WTC11 (cell line): ENCODE data around the gene LCA5L. TPM values are rescaled to one million over a fixed set of nuclear protein-coding genes. Genes with fewer than 3 reads are reported as not detected.

ENCODE experiments used
- ATAC-seq: fragments of 200-7000 bp; cut with Tn5 transposase; 2 replicates; pipeline ENCODE4 v1.10.0; 2021; ENCODE audit warnings: mild to moderate bottlenecking, moderate library complexity
- CTCF ChIA-PET: fragments of 300-600 bp; sonication (Branson Sonifier 250); formaldehyde crosslinking; loops from one replicate; lab custom pipeline; 2021; ENCODE audit warnings: antibody characterized with exemption; lab: Charles Lee
- POLR2A ChIA-PET: fragments of 350-600 bp; sonication (Branson Sonifier 250); formaldehyde crosslinking; loops from one replicate; lab custom pipeline; 2021; ENCODE audit warnings: antibody characterized with exemption; lab: Charles Lee
- DNase-seq: peaks from one replicate; pipeline ENCODE4 v3.0.0; 2021; ENCODE audit warnings: low spot score
- H3K27ac Mint-ChIP-seq: 2 replicates; pipeline ENCODE4 v1.8.0; 2021; ENCODE audit warnings: mixed read lengths
- H3K27me3 Mint-ChIP-seq: 2 replicates; pipeline ENCODE4 v1.8.0; 2021; ENCODE audit warnings: low read depth, mild to moderate bottlenecking, moderate library complexity, mixed read lengths
- H3K36me3 Mint-ChIP-seq: 2 replicates; pipeline ENCODE4 v1.8.0; 2021; ENCODE audit warnings: mixed read lengths
- H3K4me1 Mint-ChIP-seq: 2 replicates; pipeline ENCODE4 v1.8.0; 2022; ENCODE audit warnings: mixed read lengths
- H3K4me3 Mint-ChIP-seq: 2 replicates; pipeline ENCODE4 v1.8.0; 2021; ENCODE audit warnings: mild to moderate bottlenecking, moderate library complexity, mixed read lengths
- H3K9me3 Mint-ChIP-seq: 2 replicates; pipeline ENCODE4 v1.8.0; 2021; ENCODE audit warnings: mixed read lengths
- ATF6 ChIP-seq: sonication (generic); formaldehyde crosslinking; IDR thresholded peaks from 2 replicates; pipeline ENCODE4 v1.8.1; 2023; ENCODE audit warnings: mild to moderate bottlenecking, missing genetic modification reagents
- CBFB ChIP-seq: sonication (generic); formaldehyde crosslinking; IDR thresholded peaks from 2 replicates; pipeline ENCODE4 v1.8.1; 2022; ENCODE audit warnings: mild to moderate bottlenecking, low read depth, missing genetic modification reagents
- E2F4 ChIP-seq: sonication (generic); formaldehyde crosslinking; IDR thresholded peaks from 2 replicates; pipeline ENCODE4 v1.8.1; 2022; ENCODE audit warnings: low read depth, mild to moderate bottlenecking, moderate library complexity, missing genetic modification reagents, borderline replicate concordance
- ELF4 ChIP-seq: sonication (generic); formaldehyde crosslinking; IDR thresholded peaks from 2 replicates; pipeline ENCODE4 v1.8.1; 2022; ENCODE audit warnings: low read depth, mild to moderate bottlenecking, moderate library complexity, missing genetic modification reagents
- ERG ChIP-seq: fragments of 250-450 bp; sonication (Bioruptor Pico); IDR thresholded peaks from 2 replicates; pipeline ENCODE4 v1.8.0; 2021; ENCODE audit warnings: mild to moderate bottlenecking
- FOXP1 ChIP-seq: sonication (generic); formaldehyde crosslinking; IDR thresholded peaks from 2 replicates; pipeline ENCODE4 v1.8.0; 2022; ENCODE audit warnings: missing genetic modification reagents, mild to moderate bottlenecking, moderate library complexity, borderline replicate concordance
- GRHL2 ChIP-seq: fragments of 250-450 bp; sonication (Bioruptor Pico); IDR thresholded peaks from 2 replicates; pipeline ENCODE4 v1.8.0; 2022; ENCODE audit warnings: mild to moderate bottlenecking, moderate library complexity; ENCODE audit not compliant: insufficient replicate concordance, severe bottlenecking
- HMGXB4 ChIP-seq: sonication (generic); formaldehyde crosslinking; IDR thresholded peaks from 2 replicates; pipeline ENCODE4 v1.8.1; 2023; ENCODE audit warnings: mild to moderate bottlenecking, moderate library complexity, missing genetic modification reagents
- MAX ChIP-seq: sonication (generic); formaldehyde crosslinking; IDR thresholded peaks from 2 replicates; pipeline ENCODE4 v1.8.0; 2022; ENCODE audit warnings: mild to moderate bottlenecking, missing genetic modification reagents
- MYBL2 ChIP-seq: sonication (generic); formaldehyde crosslinking; IDR thresholded peaks from 2 replicates; pipeline ENCODE4 v1.8.1; 2023; ENCODE audit warnings: mild to moderate bottlenecking, moderate library complexity, missing genetic modification reagents
- OVOL2 ChIP-seq: fragments of 250-450 bp; sonication (Bioruptor Pico); IDR thresholded peaks from 2 replicates; pipeline ENCODE4 v1.9.0; 2021; ENCODE audit warnings: mild to moderate bottlenecking, borderline replicate concordance
- PRDM15 ChIP-seq: sonication (generic); formaldehyde crosslinking; IDR thresholded peaks from 2 replicates; pipeline ENCODE4 v1.8.0; 2022; ENCODE audit warnings: missing genetic modification reagents
- RORB ChIP-seq: fragments of 250-450 bp; sonication (Bioruptor Pico); IDR thresholded peaks from 2 replicates; pipeline ENCODE4 v1.9.0; 2021; ENCODE audit warnings: mild to moderate bottlenecking
- SMAD3 ChIP-seq: sonication (generic); formaldehyde crosslinking; IDR thresholded peaks from 2 replicates; pipeline ENCODE4 v1.8.0; 2022; ENCODE audit warnings: missing genetic modification reagents, mild to moderate bottlenecking, borderline replicate concordance
- SP1 ChIP-seq: sonication (generic); formaldehyde crosslinking; conservative IDR thresholded peaks from 2 replicates; pipeline ENCODE4 v1.8.1; 2022; ENCODE audit warnings: missing genetic modification reagents
- TEAD4 ChIP-seq: sonication (generic); formaldehyde crosslinking; IDR thresholded peaks from 2 replicates; pipeline ENCODE4 v1.8.0; 2022; ENCODE audit warnings: mild to moderate bottlenecking, missing genetic modification reagents
- ZNF281 ChIP-seq: sonication (generic); formaldehyde crosslinking; IDR thresholded peaks from 2 replicates; pipeline ENCODE4 v1.8.0; 2023; ENCODE audit warnings: mild to moderate bottlenecking, missing genetic modification reagents
- total RNA-seq: library from RNA; stranded (reverse); gene quantifications from 3 replicates; pipeline ENCODE4 v1.2.3, GENCODE V29; 2021

Gene LCA5L
- total RNA-seq, 1 experiment from 2014 or later: 1.0 TPM

GRCh38 chr21:39363607-39364555 is 81.7 kb downstream of the LCA5L start (continued):
- TF ChIP-seq E2F4 (no peak), ELF4 (CRISPR knock-in tag) (no peak), RORB (CRISPR knock-in tag) (no peak), HMGXB4 (CRISPR knock-in tag) (no peak), SP1 (no peak)

- CTCF ChIA-PET: interaction anchor here (0.7 to 1.5 kb wide), 2 partner anchors 25 to 382 kb away, joined by 3 to 4 read pairs; partner anchors contain the start of gene IGSF5
- H3K27ac Mint-ChIP-seq: no peak overlapping the region
- ATAC-seq: no peak
- TF ChIP-seq CBFB (no peak), GRHL2 (CRISPR knock-in tag) (no peak), E2F4 (no peak), MAX (CRISPR knock-in tag) (no peak), PRDM15 (no peak), ERG (CRISPR knock-in tag) (no peak), ATF6 (CRISPR knock-in tag) (no peak), SMAD3 (CRISPR knock-in tag) (no peak), OVOL2 (no peak), TEAD4 (CRISPR knock-in tag) (no peak), FOXP1 (CRISPR knock-in tag) (no peak), MYBL2 (no peak), ZNF281 (no peak)
These were observed 82.8 kb downstream of the LCA5L start for GRCh38 chr21:39362733-39363132.

More at GRCh38 chr21:39362733-39363132, 82.8 kb downstream of the LCA5L start:
- Mint-ChIP-seq H3K4me3 (no peak overlapping the region), H3K36me3 (no peaks in the 10 kb centered on the region), H3K4me1 (no peaks in the 10 kb centered on the region), H3K27me3 (no peaks in the 10 kb centered on the region), H3K9me3 (peaks cover 7% of the 10 kb centered on the region; the same call in 1 of the 2 replicates)
- DNase-seq: no peak
- POLR2A ChIA-PET: interaction anchor here (1.2 kb wide), 1 partner anchor 17 kb away, joined by 3 read pairs; a partner anchor contains a TSS
